GM23338 (cell line): ENCODE data around the gene RUFY1.

Experiments used
- CREB1 ChIP-seq: fragments of 250-450 bp; sonication (Bioruptor Pico); IDR thresholded peaks from 2 replicates; pipeline ENCODE4 v1.5.0; 2020; ENCODE audit warnings: low read depth, mild to moderate bottlenecking, moderate library complexity
- CTCF ChIP-seq, 2 experiments: fragments of 200-600 bp in 1 of 2; sonication (generic) in 1 of 2; conservative IDR thresholded peaks; 2 replicates each; pipeline versions ENCODE4 v1.5.1 to v1.6.1; 2016 to 2017; ENCODE audit warnings: antibody characterized with exemption in 2 of 2, low read depth in 2 of 2, mild to moderate bottlenecking in 2 of 2, moderate library complexity in 1 of 2
- ETS1 ChIP-seq: IDR thresholded peaks from 2 replicates; pipeline ENCODE4 v1.6.1; 2016; ENCODE audit warnings: antibody characterized with exemption
- EZH2 ChIP-seq: fragments of 200-600 bp; sonication (generic); IDR thresholded peaks from one replicate; pipeline ENCODE4 v1.8.0; 2017; ENCODE audit warnings: antibody characterized with exemption, mild to moderate bottlenecking, low read depth; ENCODE audit not compliant: unreplicated experiment
- EZH2phosphoT487 ChIP-seq: fragments of 200-600 bp; sonication (generic); IDR thresholded peaks from one replicate; pipeline ENCODE4 v1.8.1; 2018; ENCODE audit warnings: antibody characterized with exemption; ENCODE audit not compliant: unreplicated experiment
- JUNB ChIP-seq: IDR thresholded peaks from one replicate; pipeline ENCODE4 v1.6.1; 2016; ENCODE audit warnings: antibody characterized with exemption; ENCODE audit not compliant: unreplicated experiment
- POLR2AphosphoS5 ChIP-seq: IDR thresholded peaks from 2 replicates; pipeline ENCODE4 v1.6.1; 2016; ENCODE audit warnings: antibody characterized with exemption, low read depth
- REST ChIP-seq: IDR thresholded peaks from one replicate; pipeline ENCODE4 v1.6.1; 2018; ENCODE audit warnings: antibody characterized with exemption; ENCODE audit not compliant: unreplicated experiment
- ZNF331 ChIP-seq: fragments of 250-450 bp; sonication (Bioruptor Pico); IDR thresholded peaks from 2 replicates; pipeline ENCODE4 v1.5.0; 2020; ENCODE audit warnings: low read depth, mild to moderate bottlenecking, moderate library complexity

DNA sequence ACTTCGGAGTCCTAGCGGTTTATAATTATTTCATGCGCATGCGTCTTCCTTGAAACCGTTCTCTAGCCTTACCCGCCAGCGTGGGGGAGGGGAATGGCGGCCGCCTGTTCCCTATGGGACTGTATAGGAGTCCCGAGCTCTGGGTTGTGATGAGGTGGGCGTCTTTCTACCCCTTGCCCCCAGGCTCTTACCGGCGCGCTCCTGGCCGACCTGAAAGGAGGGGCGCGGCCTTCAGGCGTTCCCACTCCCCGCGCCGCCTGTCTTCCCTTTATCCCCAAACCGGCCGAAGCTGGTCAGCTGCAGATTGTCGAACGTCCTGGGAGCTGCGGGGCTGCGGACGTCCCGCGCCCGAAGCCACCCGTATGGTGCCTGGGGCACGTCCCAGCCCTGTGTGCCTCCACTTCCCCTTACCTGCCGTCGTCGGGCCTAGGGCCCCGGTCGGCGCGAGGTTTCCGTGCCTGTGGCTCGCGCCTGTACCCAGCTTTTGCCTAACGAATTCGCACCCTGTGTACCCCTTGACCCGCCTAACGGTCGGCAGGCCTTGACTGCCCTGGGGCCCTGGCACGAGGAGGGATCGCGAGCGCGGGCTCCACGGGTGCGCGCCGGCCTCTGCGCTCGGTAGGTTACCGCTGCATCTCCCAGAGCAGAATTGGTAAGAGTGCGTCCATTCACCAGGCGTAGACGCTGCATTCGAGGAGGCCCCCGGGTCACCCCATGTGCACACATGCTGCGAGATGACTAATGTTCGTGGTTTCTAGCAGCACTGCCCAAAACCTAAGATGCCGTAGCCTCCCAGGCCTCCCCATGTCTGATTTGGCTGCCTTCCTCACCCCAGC, 73.8 kb downstream of the RUFY1 start:
- no peak for TF ChIP-seq CTCF (conservative IDR thresholded peaks at IDR 0.05; ENCODE audit: low read depth in 2 of 2)
- no peak for TF ChIP-seq JUNB
- no peak for TF ChIP-seq EZH2
- peak; percentile 23; the same call in 1 of the 2 replicates for TF ChIP-seq POLR2AphosphoS5
- no peak for TF ChIP-seq EZH2phosphoT487
- TF ChIP-seq CREB1 (CRISPR knock-in tag): no peak
- TF ChIP-seq REST: no peak
- TF ChIP-seq ETS1: no peak
- TF ChIP-seq ZNF331 (CRISPR knock-in tag): no peak
